Stomach (tissue), 9 donors: ENCODE data around the gene TCEA2. TPM values are rescaled to one million over a fixed set of nuclear protein-coding genes. Genes with fewer than 3 reads are reported as not detected.
A peak's percentile ranks its signal among the peaks of the same experiment; 100 is the strongest.

Source experiments
- DNase-seq, 2 donors: peaks; one replicate each; pipeline versions ENCODE4 v3.0.0 to v3.0.0-alpha.2; 2013 to 2019
- H3K27ac ChIP-seq, 5 donors: fragments of 200-600 bp in 4 of 5; sonication (generic) in 4 of 5; one replicate each; pipeline ENCODE4 v1.5.1; 2013 to 2019; ENCODE audit warnings: mild to moderate bottlenecking in 1 of 5, moderate library complexity in 1 of 5
- H3K27me3 ChIP-seq, 3 donors: fragments of 200-600 bp; sonication (generic); one replicate each; pipeline ENCODE4 v1.5.1; 2017 to 2019; ENCODE audit warnings: mixed run types in 1 of 3
- H3K36me3 ChIP-seq, 4 donors: fragments of 200-600 bp; sonication (generic); 1 replicate in 3 of 4; 2 replicates in 1 of 4; pipeline ENCODE4 v1.5.1; 2016 to 2019
- H3K4me1 ChIP-seq, 4 donors: fragments of 200-600 bp; sonication (generic); one replicate each; pipeline ENCODE4 v1.5.1; 2016 to 2019
- H3K4me3 ChIP-seq, 4 donors: fragments of 200-600 bp; sonication (generic) in 3 of 4; one replicate each; pipeline ENCODE4 v1.5.1; 2016 to 2019; ENCODE audit warnings: mild to moderate bottlenecking in 1 of 4
- H3K9me3 ChIP-seq, 4 donors: fragments of 200-600 bp; sonication (generic); one replicate each; pipeline ENCODE4 v1.5.1; 2016 to 2019
- EP300 ChIP-seq: sonication (generic); formaldehyde crosslinking; IDR thresholded peaks from one replicate; pipeline ENCODE4 v1.6.1; 2017; ENCODE audit warnings: antibody characterized with exemption
- POLR2A ChIP-seq, 4 donors: fragments of 450-650 bp; IDR thresholded peaks; one replicate each; pipeline ENCODE4 v1.6.1; 2016; ENCODE audit warnings: antibody characterized with exemption in 4 of 4, control low read depth in 2 of 4, mild to moderate bottlenecking in 1 of 4, moderate library complexity in 1 of 4
- POLR2AphosphoS5 ChIP-seq, 3 donors: sonication (generic); formaldehyde crosslinking; IDR thresholded peaks; one replicate each; pipeline ENCODE4 v1.6.1; 2016; ENCODE audit warnings: antibody characterized with exemption in 3 of 3
- WGBS, 5 donors: extraction: QIAGEN DNeasy Blood & Tissue Kit in 3 of 5; methylation state at CpG; one replicate each; pipeline versions ENCODE4 v1.1.5 to v1.1.7; 2013 to 2018; 5-methylcytosine and 5-hydroxymethylcytosine counted together
- intact Hi-C: fragments of 100-400 bp; cut with DNase I; formaldehyde crosslinking; loops from one replicate; pipeline ENCODE4 v1.15.1; 2023; ENCODE audit warnings: low total_unique reads
- polyA plus RNA-seq, 3 donors: library from polyadenylated mRNA; stranded (reverse); fragments of 200-250 nt; gene quantifications; one replicate each; pipeline ENCODE4 v1.2.3, GENCODE V29; 2013
- total RNA-seq, 5 donors: library from RNA; depleted of rRNA; stranded (reverse); fragments of >200 nt; gene quantifications; one replicate each; pipeline versions ENCODE4 v1.1.0 to v1.2.3, GENCODE V29; 2014 to 2016
- TF ChIP-seq, protein P1 (sequence below), 7 experiments: fragments of 450-650 bp in 4 of 7; fragments of 200-600 bp in 3 of 7; sonication (generic) in 3 of 7; IDR thresholded peaks; one replicate each; pipeline ENCODE4 v1.5.1; 2016 to 2019; ENCODE audit warnings: antibody characterized with exemption in 7 of 7, control low read depth in 2 of 7, mild to moderate bottlenecking in 1 of 7
- donor health status: healthy with polysubstance abuse.
- donor health status: Bipolar disorder and iron deficiency.
- donor health status: healthy.

The TCEA2 gene
- total and polyA plus RNA-seq, 8 donors: 3.1 to 35.5 (median 26.0) TPM

GRCh38 chr20:64044484-64045247 is 18.3 kb upstream of the TCEA2 start:
- H3K9me3 ChIP-seq: no peaks in the 10 kb centered on the region
- no peak overlapping the region for H3K4me3 ChIP-seq
- H3K36me3 ChIP-seq: no peaks in the 10 kb centered on the region
- H3K4me1 ChIP-seq: peaks cover 21 to 41% (median 37%) of the 10 kb centered on the region in 4 donors
- peaks cover 23 to 99% (median 73%) of the 10 kb centered on the region in 3 donors for H3K27me3 ChIP-seq
- TF ChIP-seq, protein P1, sequence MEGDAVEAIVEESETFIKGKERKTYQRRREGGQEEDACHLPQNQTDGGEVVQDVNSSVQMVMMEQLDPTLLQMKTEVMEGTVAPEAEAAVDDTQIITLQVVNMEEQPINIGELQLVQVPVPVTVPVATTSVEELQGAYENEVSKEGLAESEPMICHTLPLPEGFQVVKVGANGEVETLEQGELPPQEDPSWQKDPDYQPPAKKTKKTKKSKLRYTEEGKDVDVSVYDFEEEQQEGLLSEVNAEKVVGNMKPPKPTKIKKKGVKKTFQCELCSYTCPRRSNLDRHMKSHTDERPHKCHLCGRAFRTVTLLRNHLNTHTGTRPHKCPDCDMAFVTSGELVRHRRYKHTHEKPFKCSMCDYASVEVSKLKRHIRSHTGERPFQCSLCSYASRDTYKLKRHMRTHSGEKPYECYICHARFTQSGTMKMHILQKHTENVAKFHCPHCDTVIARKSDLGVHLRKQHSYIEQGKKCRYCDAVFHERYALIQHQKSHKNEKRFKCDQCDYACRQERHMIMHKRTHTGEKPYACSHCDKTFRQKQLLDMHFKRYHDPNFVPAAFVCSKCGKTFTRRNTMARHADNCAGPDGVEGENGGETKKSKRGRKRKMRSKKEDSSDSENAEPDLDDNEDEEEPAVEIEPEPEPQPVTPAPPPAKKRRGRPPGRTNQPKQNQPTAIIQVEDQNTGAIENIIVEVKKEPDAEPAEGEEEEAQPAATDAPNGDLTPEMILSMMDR (IDR thresholded peaks at IDR 0.05): no peak
- TF ChIP-seq EP300 (no peak), POLR2AphosphoS5 (IDR thresholded peaks at IDR 0.05) (no peak), POLR2A (IDR thresholded peaks at IDR 0.05) (no peak)
- peak in 1 of 2 donors; percentile 44 for DNase-seq
- peak overlapping the region in 2 of 5 donors; percentile 4 to 24 for H3K27ac ChIP-seq
- intact Hi-C loops: no loop called here
- 55 to 74% (median 62%) methylated on average over 8 to 14 of the region's 14 CpGs for WGBS, 5 donors

GRCh38 chr20:64045346-64046011 is 17.5 kb upstream of the TCEA2 start:
- WGBS, 5 donors: 52 to 67% (median 54%) methylated on average over 6 to 11 of the region's 11 CpGs
- DNase-seq: peak in 1 of 2 donors; percentile 18
- Histone ChIP-seq H3K4me3 (peak overlapping the region in 1 of 4 donors; percentile 47), H3K27me3 (peaks cover 31 to 99% (median 73%) of the 10 kb centered on the region in 3 donors), H3K9me3 (no peaks in the 10 kb centered on the region), H3K27ac (peak overlapping the region in 2 of 5 donors; percentile 4 to 24), H3K4me1 (peaks cover 26 to 44% (median 36%) of the 10 kb centered on the region in 4 donors), H3K36me3 (no peaks in the 10 kb centered on the region)
- intact Hi-C loops: no loop called here
- TF ChIP-seq, protein P1 (IDR thresholded peaks at IDR 0.05): no peak
- no peak for TF ChIP-seq POLR2A (IDR thresholded peaks at IDR 0.05)
- no peak for TF ChIP-seq POLR2AphosphoS5 (IDR thresholded peaks at IDR 0.05)
- TF ChIP-seq EP300: no peak

GRCh38 chr20:64047046-64047389 is 16.0 kb upstream of the TCEA2 start:
- no peak for TF ChIP-seq EP300
- TF ChIP-seq POLR2AphosphoS5 (IDR thresholded peaks at IDR 0.05): no peak
- TF ChIP-seq POLR2A (IDR thresholded peaks at IDR 0.05): no peak
- TF ChIP-seq, protein P1 (IDR thresholded peaks at IDR 0.05): no peak
- WGBS, 5 donors: 74 to 89% (median 84%) methylated on average over 8 of the region's 8 CpGs
- intact Hi-C loops: no loop called here
- Histone ChIP-seq H3K4me3 (peak overlapping the region; percentile 24 to 47 (median 35)), H3K27me3 (peaks cover 33 to 99% (median 73%) of the 10 kb centered on the region in 3 donors), H3K4me1 (peaks cover 21 to 30% (median 25%) of the 10 kb centered on the region in 4 donors), H3K27ac (no peak overlapping the region), H3K9me3 (no peaks in the 10 kb centered on the region), H3K36me3 (no peaks in the 10 kb centered on the region)
- DNase-seq: no peak

- TF ChIP-seq, protein P1 (IDR thresholded peaks at IDR 0.05): no peak
- TF ChIP-seq EP300: no peak
- no peak for TF ChIP-seq POLR2AphosphoS5 (IDR thresholded peaks at IDR 0.05)
- no peak for TF ChIP-seq POLR2A (IDR thresholded peaks at IDR 0.05)
- peaks cover 17 to 24% (median 19%) of the 10 kb centered on the region in 4 donors for H3K4me1 ChIP-seq
- peaks cover 33 to 99% (median 72%) of the 10 kb centered on the region in 3 donors for H3K27me3 ChIP-seq
- DNase-seq: no peak
- intact Hi-C loops: no loop called here
- H3K9me3 ChIP-seq: no peaks in the 10 kb centered on the region
- WGBS, 5 donors: 5 to 41% (median 16%) methylated on average over 12 to 49 of the region's 49 CpGs
- H3K27ac ChIP-seq: peak overlapping the region in 2 of 5 donors; percentile 5 to 44
- no peaks in the 10 kb centered on the region for H3K36me3 ChIP-seq
- H3K4me3 ChIP-seq: peak overlapping the region; percentile 24 to 47 (median 35)
These were observed 15.0 kb upstream of the TCEA2 start for GRCh38 chr20:64047968-64048401.
